Measurements from ENCODE around the gene ACACB.

DNA sequence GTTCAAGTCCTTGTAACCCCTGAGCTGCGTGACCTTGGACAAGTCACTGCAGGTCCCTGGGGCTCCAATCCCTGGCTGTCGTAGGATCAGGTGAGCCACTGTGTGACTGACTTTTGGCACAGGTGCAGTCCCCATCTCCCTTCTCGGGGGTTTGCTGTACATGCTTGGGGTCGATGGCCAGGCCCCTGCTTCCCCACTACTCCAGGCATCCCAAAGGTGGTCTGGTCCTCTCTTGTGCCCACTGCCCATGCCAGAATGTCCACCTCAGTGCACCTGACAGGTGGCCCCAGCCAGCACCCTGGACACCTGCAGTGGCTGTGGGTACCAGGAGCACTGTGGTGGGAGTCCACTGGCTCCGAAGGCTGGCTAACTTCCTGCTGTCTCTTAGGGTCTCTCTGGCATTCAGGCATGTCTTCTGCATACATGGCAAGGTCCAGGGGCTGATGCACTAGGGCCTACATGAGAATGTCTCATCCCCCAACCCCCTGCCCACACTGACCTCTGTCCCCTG lies 178.0 kb downstream of the ACACB start:
- TF ChIP-seq, protein P1, sequence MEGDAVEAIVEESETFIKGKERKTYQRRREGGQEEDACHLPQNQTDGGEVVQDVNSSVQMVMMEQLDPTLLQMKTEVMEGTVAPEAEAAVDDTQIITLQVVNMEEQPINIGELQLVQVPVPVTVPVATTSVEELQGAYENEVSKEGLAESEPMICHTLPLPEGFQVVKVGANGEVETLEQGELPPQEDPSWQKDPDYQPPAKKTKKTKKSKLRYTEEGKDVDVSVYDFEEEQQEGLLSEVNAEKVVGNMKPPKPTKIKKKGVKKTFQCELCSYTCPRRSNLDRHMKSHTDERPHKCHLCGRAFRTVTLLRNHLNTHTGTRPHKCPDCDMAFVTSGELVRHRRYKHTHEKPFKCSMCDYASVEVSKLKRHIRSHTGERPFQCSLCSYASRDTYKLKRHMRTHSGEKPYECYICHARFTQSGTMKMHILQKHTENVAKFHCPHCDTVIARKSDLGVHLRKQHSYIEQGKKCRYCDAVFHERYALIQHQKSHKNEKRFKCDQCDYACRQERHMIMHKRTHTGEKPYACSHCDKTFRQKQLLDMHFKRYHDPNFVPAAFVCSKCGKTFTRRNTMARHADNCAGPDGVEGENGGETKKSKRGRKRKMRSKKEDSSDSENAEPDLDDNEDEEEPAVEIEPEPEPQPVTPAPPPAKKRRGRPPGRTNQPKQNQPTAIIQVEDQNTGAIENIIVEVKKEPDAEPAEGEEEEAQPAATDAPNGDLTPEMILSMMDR (conservative IDR thresholded peaks at IDR 0.05 in 1 of 2, IDR thresholded peaks at IDR 0.05 in 1 of 2; ENCODE audit: extremely low read depth in 1 of 2, insufficient read depth in 1 of 2, low read depth in 1 of 2, low read length in 2 of 2): no peak
- TF ChIP-seq EZH2 (IDR thresholded peaks at IDR 0.05; ENCODE audit: borderline replicate concordance, low read length): no peak
